Measurements from ENCODE around the gene MAN2A1. TPM values are rescaled to one million over a fixed set of nuclear protein-coding genes. Genes with fewer than 3 reads are reported as not detected.

Gene MAN2A1
- total and polyA plus RNA-seq, 2 donors: 22.2 to 66.4 TPM

GRCh38 chr5:109653042-109653441, 36.7 kb upstream of the MAN2A1 start:
- Histone ChIP-seq H3K4me3 (ENCODE audit: low read length in 2 of 2) (no peak overlapping the region), H3K4me1 (ENCODE audit: control insufficient read depth in 2 of 2, insufficient read depth in 2 of 2, low read length in 2 of 2) (peaks cover 18 to 37% of the 10 kb centered on the region in 2 donors), H3K9me3 (ENCODE audit: control insufficient read depth in 2 of 2, insufficient read depth in 1 of 2, low read length in 1 of 2) (no peaks in the 10 kb centered on the region), H3K27me3 (ENCODE audit: control insufficient read depth in 2 of 2, insufficient read depth in 1 of 2, low read length in 1 of 2) (no peaks in the 10 kb centered on the region), H3K36me3 (ENCODE audit: control insufficient read depth in 2 of 2, insufficient read depth in 2 of 2, low read length in 1 of 2) (no peaks in the 10 kb centered on the region), H3K27ac (ENCODE audit: low read depth in 1 of 2, low read length in 1 of 2) (no peak overlapping the region)
- WGBS: 46% methylated on average over 2 of the region's 2 CpGs
- DNase-seq (ENCODE audit: low read depth in 6 of 9, low spot score in 9 of 9): no peak

GRCh38 chr5:109653561-109654239, 36.0 kb upstream of the MAN2A1 start:
- Histone ChIP-seq H3K36me3 (ENCODE audit: control insufficient read depth in 2 of 2, insufficient read depth in 2 of 2, low read length in 1 of 2) (no peaks in the 10 kb centered on the region), H3K27me3 (ENCODE audit: control insufficient read depth in 2 of 2, insufficient read depth in 1 of 2, low read length in 1 of 2) (no peaks in the 10 kb centered on the region), H3K4me3 (ENCODE audit: low read length in 2 of 2) (no peak overlapping the region), H3K4me1 (ENCODE audit: control insufficient read depth in 2 of 2, insufficient read depth in 2 of 2, low read length in 2 of 2) (peaks cover 18 to 37% of the 10 kb centered on the region in 2 donors), H3K9me3 (ENCODE audit: control insufficient read depth in 2 of 2, insufficient read depth in 1 of 2, low read length in 1 of 2) (no peaks in the 10 kb centered on the region), H3K27ac (ENCODE audit: low read depth in 1 of 2, low read length in 1 of 2) (peak overlapping the region in 1 of 2 donors; percentile 48)
- WGBS: 29% methylated on average over 3 of the region's 3 CpGs
- DNase-seq (ENCODE audit: low read depth in 6 of 9, low spot score in 9 of 9): peak; percentile 34 to 83 (median 62)

- WGBS: 97% methylated on average over 6 of the region's 6 CpGs
- no peak for DNase-seq (ENCODE audit: low read depth in 6 of 9, low spot score in 9 of 9)
Observed at GRCh38 chr5:109654455-109654854, 35.3 kb upstream of the MAN2A1 start.

GRCh38 chr5:109655841-109656240, 33.9 kb upstream of the MAN2A1 start:
- 90% methylated on average over 2 of the region's 2 CpGs for WGBS
- Histone ChIP-seq H3K27me3 (ENCODE audit: control insufficient read depth in 2 of 2, insufficient read depth in 1 of 2, low read length in 1 of 2) (no peaks in the 10 kb centered on the region), H3K9me3 (ENCODE audit: control insufficient read depth in 2 of 2, insufficient read depth in 1 of 2, low read length in 1 of 2) (no peaks in the 10 kb centered on the region), H3K27ac (ENCODE audit: low read depth in 1 of 2, low read length in 1 of 2) (no peak overlapping the region), H3K4me1 (ENCODE audit: control insufficient read depth in 2 of 2, insufficient read depth in 2 of 2, low read length in 2 of 2) (peaks cover 18 to 37% of the 10 kb centered on the region in 2 donors), H3K36me3 (ENCODE audit: control insufficient read depth in 2 of 2, insufficient read depth in 2 of 2, low read length in 1 of 2) (no peaks in the 10 kb centered on the region), H3K4me3 (ENCODE audit: low read length in 2 of 2) (no peak overlapping the region)
- no peak for DNase-seq (ENCODE audit: low read depth in 6 of 9, low spot score in 9 of 9)

More at GRCh38 chr5:109654455-109654854, 35.3 kb upstream of the MAN2A1 start:
- H3K9me3 ChIP-seq (ENCODE audit: control insufficient read depth in 2 of 2, insufficient read depth in 1 of 2, low read length in 1 of 2): no peaks in the 10 kb centered on the region
- H3K4me1 ChIP-seq (ENCODE audit: control insufficient read depth in 2 of 2, insufficient read depth in 2 of 2, low read length in 2 of 2): peaks cover 18 to 37% of the 10 kb centered on the region in 2 donors
- H3K27me3 ChIP-seq (ENCODE audit: control insufficient read depth in 2 of 2, insufficient read depth in 1 of 2, low read length in 1 of 2): no peaks in the 10 kb centered on the region
- no peaks in the 10 kb centered on the region for H3K36me3 ChIP-seq (ENCODE audit: control insufficient read depth in 2 of 2, insufficient read depth in 2 of 2, low read length in 1 of 2)
- H3K4me3 ChIP-seq (ENCODE audit: low read length in 2 of 2): no peak overlapping the region
- H3K27ac ChIP-seq (ENCODE audit: low read depth in 1 of 2, low read length in 1 of 2): peak overlapping the region in 1 of 2 donors; percentile 5

GRCh38 chr5:109656829-109657228, 32.9 kb upstream of the MAN2A1 start:
- peak overlapping the region in 1 of 2 donors; percentile 27 for H3K27ac ChIP-seq (ENCODE audit: low read depth in 1 of 2, low read length in 1 of 2)
- DNase-seq (ENCODE audit: low read depth in 6 of 9, low spot score in 9 of 9): peak; percentile 52 to 92 (median 78)

GRCh38 chr5:109659901-109660300, 29.8 kb upstream of the MAN2A1 start:
- Histone ChIP-seq H3K36me3 (ENCODE audit: control insufficient read depth in 2 of 2, insufficient read depth in 2 of 2, low read length in 1 of 2) (no peaks in the 10 kb centered on the region), H3K9me3 (ENCODE audit: control insufficient read depth in 2 of 2, insufficient read depth in 1 of 2, low read length in 1 of 2) (no peaks in the 10 kb centered on the region), H3K4me3 (ENCODE audit: low read length in 2 of 2) (no peak overlapping the region), H3K27me3 (ENCODE audit: control insufficient read depth in 2 of 2, insufficient read depth in 1 of 2, low read length in 1 of 2) (no peaks in the 10 kb centered on the region), H3K27ac (ENCODE audit: low read depth in 1 of 2, low read length in 1 of 2) (no peak overlapping the region), H3K4me1 (ENCODE audit: control insufficient read depth in 2 of 2, insufficient read depth in 2 of 2, low read length in 2 of 2) (peaks cover 12 to 16% of the 10 kb centered on the region in 2 donors)
- DNase-seq (ENCODE audit: low read depth in 6 of 9, low spot score in 9 of 9): no peak
- WGBS: 97% methylated on average over 1 of the region's 1 CpG

More at GRCh38 chr5:109656829-109657228, 32.9 kb upstream of the MAN2A1 start:
- Histone ChIP-seq H3K4me1 (ENCODE audit: control insufficient read depth in 2 of 2, insufficient read depth in 2 of 2, low read length in 2 of 2) (peaks cover 18 to 37% of the 10 kb centered on the region in 2 donors), H3K9me3 (ENCODE audit: control insufficient read depth in 2 of 2, insufficient read depth in 1 of 2, low read length in 1 of 2) (no peaks in the 10 kb centered on the region), H3K4me3 (ENCODE audit: low read length in 2 of 2) (no peak overlapping the region), H3K27me3 (ENCODE audit: control insufficient read depth in 2 of 2, insufficient read depth in 1 of 2, low read length in 1 of 2) (no peaks in the 10 kb centered on the region), H3K36me3 (ENCODE audit: control insufficient read depth in 2 of 2, insufficient read depth in 2 of 2, low read length in 1 of 2) (no peaks in the 10 kb centered on the region)
- WGBS: 6% methylated on average over 4 of the region's 4 CpGs

GRCh38 chr5:109660301-109660700, 29.4 kb upstream of the MAN2A1 start:
- Histone ChIP-seq H3K27ac (ENCODE audit: low read depth in 1 of 2, low read length in 1 of 2) (no peak overlapping the region), H3K27me3 (ENCODE audit: control insufficient read depth in 2 of 2, insufficient read depth in 1 of 2, low read length in 1 of 2) (no peaks in the 10 kb centered on the region), H3K9me3 (ENCODE audit: control insufficient read depth in 2 of 2, insufficient read depth in 1 of 2, low read length in 1 of 2) (no peaks in the 10 kb centered on the region), H3K4me3 (ENCODE audit: low read length in 2 of 2) (no peak overlapping the region), H3K4me1 (ENCODE audit: control insufficient read depth in 2 of 2, insufficient read depth in 2 of 2, low read length in 2 of 2) (peaks cover 12 to 15% of the 10 kb centered on the region in 2 donors), H3K36me3 (ENCODE audit: control insufficient read depth in 2 of 2, insufficient read depth in 2 of 2, low read length in 1 of 2) (no peaks in the 10 kb centered on the region)
- no peak for DNase-seq (ENCODE audit: low read depth in 6 of 9, low spot score in 9 of 9)
- 95% methylated on average over 5 of the region's 5 CpGs for WGBS

- Histone ChIP-seq H3K27me3 (ENCODE audit: control insufficient read depth in 2 of 2, insufficient read depth in 1 of 2, low read length in 1 of 2) (no peaks in the 10 kb centered on the region), H3K4me1 (ENCODE audit: control insufficient read depth in 2 of 2, insufficient read depth in 2 of 2, low read length in 2 of 2) (no peaks in the 10 kb centered on the region), H3K36me3 (ENCODE audit: control insufficient read depth in 2 of 2, insufficient read depth in 2 of 2, low read length in 1 of 2) (no peaks in the 10 kb centered on the region), H3K9me3 (ENCODE audit: control insufficient read depth in 2 of 2, insufficient read depth in 1 of 2, low read length in 1 of 2) (no peaks in the 10 kb centered on the region), H3K4me3 (ENCODE audit: low read length in 2 of 2) (no peak overlapping the region), H3K27ac (ENCODE audit: low read depth in 1 of 2, low read length in 1 of 2) (no peak overlapping the region)
- DNase-seq (ENCODE audit: low read depth in 6 of 9, low spot score in 9 of 9): no peak
- WGBS: 97% methylated on average over 5 of the region's 5 CpGs
Observed at GRCh38 chr5:109668237-109668636, 21.5 kb upstream of the MAN2A1 start.

GRCh38 chr5:109668668-109669422, 20.9 kb upstream of the MAN2A1 start:
- no peaks in the 10 kb centered on the region for H3K9me3 ChIP-seq (ENCODE audit: control insufficient read depth in 2 of 2, insufficient read depth in 1 of 2, low read length in 1 of 2)
- no peak overlapping the region for H3K4me3 ChIP-seq (ENCODE audit: low read length in 2 of 2)
- H3K27ac ChIP-seq (ENCODE audit: low read depth in 1 of 2, low read length in 1 of 2): no peak overlapping the region
- no peaks in the 10 kb centered on the region for H3K36me3 ChIP-seq (ENCODE audit: control insufficient read depth in 2 of 2, insufficient read depth in 2 of 2, low read length in 1 of 2)
- H3K4me1 ChIP-seq (ENCODE audit: control insufficient read depth in 2 of 2, insufficient read depth in 2 of 2, low read length in 2 of 2): no peaks in the 10 kb centered on the region
- WGBS: 90% methylated on average over 4 of the region's 4 CpGs
- DNase-seq (ENCODE audit: low read depth in 6 of 9, low spot score in 9 of 9): peak in 1 of 9 donors; percentile 19
- H3K27me3 ChIP-seq (ENCODE audit: control insufficient read depth in 2 of 2, insufficient read depth in 1 of 2, low read length in 1 of 2): no peaks in the 10 kb centered on the region
